Breast epithelium (tissue), 3 donors: ENCODE measurements around the gene CACNA2D3.

Experiments
- POLR2A ChIP-seq: fragments of 450-650 bp; IDR thresholded peaks from one replicate; pipeline ENCODE4 v1.6.1; 2016; ENCODE audit warnings: antibody characterized with exemption, mild to moderate bottlenecking, moderate library complexity
- POLR2AphosphoS5 ChIP-seq, 3 donors: sonication (generic); formaldehyde crosslinking; IDR thresholded peaks; one replicate each; pipeline ENCODE4 v1.6.1; 2017; ENCODE audit warnings: antibody characterized with exemption in 3 of 3
- TF ChIP-seq, protein P1 (sequence below), 3 donors: fragments of 450-650 bp; IDR thresholded peaks; one replicate each; pipeline ENCODE4 v1.5.1; 2016 to 2017; ENCODE audit warnings: antibody characterized with exemption in 3 of 3, mild to moderate bottlenecking in 3 of 3, moderate library complexity in 3 of 3

DNA sequence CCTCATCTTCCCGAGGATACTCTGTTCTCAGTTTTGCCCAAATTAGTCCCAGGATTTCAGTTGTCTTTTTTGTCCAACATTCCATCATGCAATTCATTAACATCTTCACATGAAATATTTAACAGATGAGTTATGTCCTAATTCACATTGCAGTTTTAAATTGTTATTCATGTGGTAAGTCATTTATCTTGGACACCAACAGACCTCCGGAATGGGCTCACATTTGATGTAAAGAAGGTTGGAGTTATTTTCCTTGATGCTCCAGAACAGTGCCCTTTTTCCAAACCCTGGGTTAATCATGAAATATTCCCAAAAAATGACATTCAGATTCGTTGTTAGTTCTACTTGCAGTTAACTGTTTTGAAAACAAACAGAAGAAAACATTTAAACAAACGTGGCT lies 838.3 kb downstream of the CACNA2D3 start:
- TF ChIP-seq POLR2AphosphoS5 (IDR thresholded peaks at IDR 0.05) (no peak), POLR2A (no peak)
- TF ChIP-seq, protein P1, sequence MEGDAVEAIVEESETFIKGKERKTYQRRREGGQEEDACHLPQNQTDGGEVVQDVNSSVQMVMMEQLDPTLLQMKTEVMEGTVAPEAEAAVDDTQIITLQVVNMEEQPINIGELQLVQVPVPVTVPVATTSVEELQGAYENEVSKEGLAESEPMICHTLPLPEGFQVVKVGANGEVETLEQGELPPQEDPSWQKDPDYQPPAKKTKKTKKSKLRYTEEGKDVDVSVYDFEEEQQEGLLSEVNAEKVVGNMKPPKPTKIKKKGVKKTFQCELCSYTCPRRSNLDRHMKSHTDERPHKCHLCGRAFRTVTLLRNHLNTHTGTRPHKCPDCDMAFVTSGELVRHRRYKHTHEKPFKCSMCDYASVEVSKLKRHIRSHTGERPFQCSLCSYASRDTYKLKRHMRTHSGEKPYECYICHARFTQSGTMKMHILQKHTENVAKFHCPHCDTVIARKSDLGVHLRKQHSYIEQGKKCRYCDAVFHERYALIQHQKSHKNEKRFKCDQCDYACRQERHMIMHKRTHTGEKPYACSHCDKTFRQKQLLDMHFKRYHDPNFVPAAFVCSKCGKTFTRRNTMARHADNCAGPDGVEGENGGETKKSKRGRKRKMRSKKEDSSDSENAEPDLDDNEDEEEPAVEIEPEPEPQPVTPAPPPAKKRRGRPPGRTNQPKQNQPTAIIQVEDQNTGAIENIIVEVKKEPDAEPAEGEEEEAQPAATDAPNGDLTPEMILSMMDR (IDR thresholded peaks at IDR 0.05), result no peak
